Measurements from ENCODE around the gene CERS4. TPM values are rescaled to one million over a fixed set of nuclear protein-coding genes. Genes with fewer than 3 reads are reported as not detected.

Gene CERS4
- total and polyA plus RNA-seq, 8 donors = 41.6 to 118 (median 67.7) TPM

- no peak overlapping the region for H3K27ac ChIP-seq
- intact Hi-C loops (cut with DNase I) = no loop called here
- no peak overlapping the region for H3K4me3 ChIP-seq
- no peaks in the 10 kb centered on the region for H3K9me3 ChIP-seq
- H3K36me3 ChIP-seq = no peaks in the 10 kb centered on the region
- DNase-seq = no peak
- H3K4me1 ChIP-seq = peaks cover 0 to 4% (median 0%) of the 10 kb centered on the region in 3 donors
- no peak for TF ChIP-seq CTCF (IDR thresholded peaks at IDR 0.05)
- WGBS, 2 donors = 96 to 99% methylated on average over 6 to 7 of the region's 7 CpGs
- no peak for ATAC-seq
- FAIRE-seq = no peak
- H3K27me3 ChIP-seq = no peaks in the 10 kb centered on the region
Observed at GRCh38 chr19:8168537-8168936, 40.6 kb upstream of the CERS4 start.

- no peaks in the 10 kb centered on the region for H3K9me3 ChIP-seq
- ATAC-seq = no peak
- intact Hi-C loops (cut with DNase I) = loop anchor here in 1 of 3 donors (10.0 kb wide), 1 partner anchor 70 kb away; no protein-coding TSS in a partner anchor
- no peak for FAIRE-seq
- no peaks in the 10 kb centered on the region for H3K36me3 ChIP-seq
- DNase-seq = no peak
- H3K4me1 ChIP-seq = no peaks in the 10 kb centered on the region
- no peaks in the 10 kb centered on the region for H3K27me3 ChIP-seq
- WGBS, 2 donors = 92% methylated on average over 9 of the region's 9 CpGs
- no peak overlapping the region for H3K27ac ChIP-seq
- TF ChIP-seq CTCF (IDR thresholded peaks at IDR 0.05) = no peak
- no peak overlapping the region for H3K4me3 ChIP-seq
Observed at GRCh38 chr19:8174706-8175105, 34.5 kb upstream of the CERS4 start.

- FAIRE-seq = no peak
- Histone ChIP-seq H3K4me3 (no peak overlapping the region), H3K36me3 (no peaks in the 10 kb centered on the region), H3K27me3 (no peaks in the 10 kb centered on the region), H3K9me3 (no peaks in the 10 kb centered on the region), H3K27ac (peak overlapping the region in 2 of 4 donors; percentile 51 to 63), H3K4me1 (no peaks in the 10 kb centered on the region)
- WGBS, 2 donors = 34 to 36% methylated on average over 6 of the region's 6 CpGs
- no peak for TF ChIP-seq CTCF (IDR thresholded peaks at IDR 0.05)
- ATAC-seq = peak; percentile 85 to 93 (median 88)
- peak in 2 of 6 donors; percentile 45 to 50 for DNase-seq
- intact Hi-C loops (cut with DNase I) = no loop called here
Observed at GRCh38 chr19:8180018-8180417, 29.2 kb upstream of the CERS4 start.

- TF ChIP-seq CTCF (IDR thresholded peaks at IDR 0.05) = no peak
- intact Hi-C loops (cut with DNase I) = no loop called here
- no peak for DNase-seq
- Histone ChIP-seq H3K4me3 (no peak overlapping the region), H3K9me3 (no peaks in the 10 kb centered on the region), H3K27ac (no peak overlapping the region), H3K27me3 (no peaks in the 10 kb centered on the region), H3K36me3 (no peaks in the 10 kb centered on the region), H3K4me1 (peaks cover 0 to 6% (median 0%) of the 10 kb centered on the region in 3 donors)
- 93 to 94% methylated on average over 9 of the region's 9 CpGs for WGBS, 2 donors
- no peak for ATAC-seq
- no peak for FAIRE-seq
Observed at GRCh38 chr19:8184274-8184673, 24.9 kb upstream of the CERS4 start.

- Histone ChIP-seq H3K27me3 (no peaks in the 10 kb centered on the region), H3K36me3 (no peaks in the 10 kb centered on the region), H3K4me1 (peaks cover 0 to 6% (median 0%) of the 10 kb centered on the region in 3 donors), H3K27ac (no peak overlapping the region), H3K4me3 (no peak overlapping the region), H3K9me3 (no peaks in the 10 kb centered on the region)
- intact Hi-C loops (cut with DNase I) = no loop called here
- DNase-seq (no peak), FAIRE-seq (no peak), ATAC-seq (no peak)
- WGBS, 2 donors = 89 to 90% methylated on average over 5 of the region's 5 CpGs
- TF ChIP-seq CTCF (IDR thresholded peaks at IDR 0.05) = no peak
Observed at GRCh38 chr19:8185343-8186068, 23.7 kb upstream of the CERS4 start.
